K562 (cell line): ENCODE results near the gene WDR90. TPM values are rescaled to one million over a fixed set of nuclear protein-coding genes. Genes with fewer than 3 reads are reported as not detected.

ENCODE experiments used
- ARID3A ChIP-seq: IDR thresholded peaks from 2 replicates; pipeline ENCODE4 v1.6.1; 2012; ENCODE audit warnings: low read depth, low read length, improper control_type of control experiment, borderline replicate concordance
- E4F1 ChIP-seq: fragments of 250-450 bp; sonication (Bioruptor Pico); IDR thresholded peaks from 2 replicates; pipeline ENCODE4 v1.5.0; 2021; ENCODE audit warnings: mild to moderate bottlenecking, borderline replicate concordance
- HNRNPUL1 ChIP-seq: fragments of 200-400 bp; formaldehyde crosslinking; IDR thresholded peaks from 2 replicates; pipeline ENCODE4 v1.6.1; 2017; ENCODE audit warnings: low read length
- ID3 ChIP-seq, 2 experiments: fragments of 250-450 bp in 1 of 2; fragments of 450-650 bp in 1 of 2; sonication (Bioruptor Pico) in 1 of 2; IDR thresholded peaks; 2 replicates each; pipeline versions ENCODE4 v1.6.1 to v1.8.0; 2016 to 2021; ENCODE audit warnings: mild to moderate bottlenecking in 2 of 2, moderate library complexity in 2 of 2, missing compliant biosample characterization in 1 of 2, missing genetic modification characterization in 1 of 2
- MCM5 ChIP-seq: fragments of 450-650 bp; IDR thresholded peaks from 2 replicates; pipeline ENCODE4 v1.6.1; 2016; ENCODE audit warnings: low read depth
- MEIS2 ChIP-seq: fragments of 450-650 bp; IDR thresholded peaks from 2 replicates; pipeline ENCODE4 v1.6.1; 2014; ENCODE audit warnings: mild to moderate bottlenecking; ENCODE audit not compliant: partially characterized antibody
- NFIC ChIP-seq: fragments of 450-650 bp; IDR thresholded peaks from 2 replicates; pipeline ENCODE4 v1.6.1; 2017; ENCODE audit warnings: mild to moderate bottlenecking, inconsistent platforms
- NR1H2 ChIP-seq: sonication (generic); formaldehyde crosslinking; IDR thresholded peaks from 2 replicates; pipeline ENCODE4 v1.4.0; 2020; ENCODE audit warnings: mild to moderate bottlenecking, missing genetic modification reagents
- PHTF2 ChIP-seq: fragments of 250-450 bp; sonication (Bioruptor Pico); IDR thresholded peaks from 2 replicates; pipeline ENCODE4 v1.5.0; 2021; ENCODE audit warnings: mild to moderate bottlenecking
- PML ChIP-seq: IDR thresholded peaks from 2 replicates; pipeline ENCODE4 v1.6.1; 2012; ENCODE audit warnings: low read length, inconsistent platforms
- RFX5 ChIP-seq: IDR thresholded peaks from 2 replicates; pipeline ENCODE4 v1.6.1; 2011; ENCODE audit warnings: low read depth, mild to moderate bottlenecking, improper control_type of control experiment, low read length
- ZBTB7A ChIP-seq: IDR thresholded peaks from 2 replicates; pipeline ENCODE4 v1.6.1; 2011; ENCODE audit warnings: low read depth, mild to moderate bottlenecking, low read length, moderate library complexity, borderline replicate concordance; ENCODE audit not compliant: control insufficient read depth
- polyA plus RNA-seq, 8 experiments: library from polyadenylated mRNA; depleted of rRNA in 4 of 8; stranded (reverse) in 5 of 8; unstranded in 3 of 8; fragments of >200 nt; fragmentation: Nextera tagmentation in 2 of 8; fragmentation: Illumina TruSeq in 1 of 8; extraction: Ambion mirVana in 2 of 8; extraction: Trizol in 1 of 8; gene quantifications; 2 replicates each; pipeline versions ENCODE4 v1.2.1 to v1.2.3, GENCODE V29; 2011 to 2014; ENCODE audit warnings: inconsistent platforms in 1 of 8, missing spikeins in 1 of 8
- total RNA-seq, 7 experiments: library from RNA; depleted of rRNA in 6 of 7; stranded (reverse); fragments of >200 nt in 6 of 7; fragmentation: Illumina TruSeq in 2 of 7; extraction: Trizol in 2 of 7; gene quantifications; 2 replicates each; pipeline versions ENCODE4 v1.2.1 to v1.2.3, GENCODE V29; 2011 to 2021; ENCODE audit warnings: low replicate concordance in 1 of 7
- TF ChIP-seq, protein P1 (sequence below): fragments of 450-650 bp; IDR thresholded peaks from 2 replicates; pipeline ENCODE4 v1.7.1; 2018; ENCODE audit warnings: mild to moderate bottlenecking, low read depth; ENCODE audit not compliant: partially characterized antibody
- TF ChIP-seq, protein P2 (sequence below): sonication (generic); formaldehyde crosslinking; IDR thresholded peaks from 2 replicates; pipeline ENCODE4 v1.8.0; 2023; ENCODE audit warnings: mild to moderate bottlenecking, missing genetic modification reagents
- TF ChIP-seq, protein P3 (sequence below): sonication (generic); formaldehyde crosslinking; IDR thresholded peaks from 2 replicates; pipeline ENCODE4 v1.8.1; 2023; ENCODE audit warnings: mild to moderate bottlenecking, missing genetic modification reagents

Gene WDR90
- total and polyA plus RNA-seq, 9 of the 15 experiments (the other 6 are each of a cell fraction or from before 2014, with no cell fraction given): 0.44 to 12.6 (median 3.3) TPM

- TF ChIP-seq ID3 (CRISPR knock-in tag; IDR thresholded peaks at IDR 0.05): no peak
- no peak for TF ChIP-seq ID3 (tag; IDR thresholded peaks at IDR 0.05)
- TF ChIP-seq, protein P1, sequence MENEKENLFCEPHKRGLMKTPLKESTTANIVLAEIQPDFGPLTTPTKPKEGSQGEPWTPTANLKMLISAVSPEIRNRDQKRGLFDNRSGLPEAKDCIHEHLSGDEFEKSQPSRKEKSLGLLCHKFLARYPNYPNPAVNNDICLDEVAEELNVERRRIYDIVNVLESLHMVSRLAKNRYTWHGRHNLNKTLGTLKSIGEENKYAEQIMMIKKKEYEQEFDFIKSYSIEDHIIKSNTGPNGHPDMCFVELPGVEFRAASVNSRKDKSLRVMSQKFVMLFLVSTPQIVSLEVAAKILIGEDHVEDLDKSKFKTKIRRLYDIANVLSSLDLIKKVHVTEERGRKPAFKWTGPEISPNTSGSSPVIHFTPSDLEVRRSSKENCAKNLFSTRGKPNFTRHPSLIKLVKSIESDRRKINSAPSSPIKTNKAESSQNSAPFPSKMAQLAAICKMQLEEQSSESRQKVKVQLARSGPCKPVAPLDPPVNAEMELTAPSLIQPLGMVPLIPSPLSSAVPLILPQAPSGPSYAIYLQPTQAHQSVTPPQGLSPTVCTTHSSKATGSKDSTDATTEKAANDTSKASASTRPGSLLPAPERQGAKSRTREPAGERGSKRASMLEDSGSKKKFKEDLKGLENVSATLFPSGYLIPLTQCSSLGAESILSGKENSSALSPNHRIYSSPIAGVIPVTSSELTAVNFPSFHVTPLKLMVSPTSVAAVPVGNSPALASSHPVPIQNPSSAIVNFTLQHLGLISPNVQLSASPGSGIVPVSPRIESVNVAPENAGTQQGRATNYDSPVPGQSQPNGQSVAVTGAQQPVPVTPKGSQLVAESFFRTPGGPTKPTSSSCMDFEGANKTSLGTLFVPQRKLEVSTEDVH: no peak
- TF ChIP-seq PML: no peak
- no peak for TF ChIP-seq ZBTB7A
- TF ChIP-seq NFIC: peak; percentile 65
- TF ChIP-seq E4F1 (CRISPR knock-in tag): no peak
- TF ChIP-seq, protein P2, sequence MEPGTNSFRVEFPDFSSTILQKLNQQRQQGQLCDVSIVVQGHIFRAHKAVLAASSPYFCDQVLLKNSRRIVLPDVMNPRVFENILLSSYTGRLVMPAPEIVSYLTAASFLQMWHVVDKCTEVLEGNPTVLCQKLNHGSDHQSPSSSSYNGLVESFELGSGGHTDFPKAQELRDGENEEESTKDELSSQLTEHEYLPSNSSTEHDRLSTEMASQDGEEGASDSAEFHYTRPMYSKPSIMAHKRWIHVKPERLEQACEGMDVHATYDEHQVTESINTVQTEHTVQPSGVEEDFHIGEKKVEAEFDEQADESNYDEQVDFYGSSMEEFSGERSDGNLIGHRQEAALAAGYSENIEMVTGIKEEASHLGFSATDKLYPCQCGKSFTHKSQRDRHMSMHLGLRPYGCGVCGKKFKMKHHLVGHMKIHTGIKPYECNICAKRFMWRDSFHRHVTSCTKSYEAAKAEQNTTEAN (CRISPR knock-in tag): no peak
- TF ChIP-seq MCM5: no peak
- no peak for TF ChIP-seq NR1H2 (CRISPR knock-in tag)
- TF ChIP-seq ARID3A: no peak
- TF ChIP-seq, protein P3, sequence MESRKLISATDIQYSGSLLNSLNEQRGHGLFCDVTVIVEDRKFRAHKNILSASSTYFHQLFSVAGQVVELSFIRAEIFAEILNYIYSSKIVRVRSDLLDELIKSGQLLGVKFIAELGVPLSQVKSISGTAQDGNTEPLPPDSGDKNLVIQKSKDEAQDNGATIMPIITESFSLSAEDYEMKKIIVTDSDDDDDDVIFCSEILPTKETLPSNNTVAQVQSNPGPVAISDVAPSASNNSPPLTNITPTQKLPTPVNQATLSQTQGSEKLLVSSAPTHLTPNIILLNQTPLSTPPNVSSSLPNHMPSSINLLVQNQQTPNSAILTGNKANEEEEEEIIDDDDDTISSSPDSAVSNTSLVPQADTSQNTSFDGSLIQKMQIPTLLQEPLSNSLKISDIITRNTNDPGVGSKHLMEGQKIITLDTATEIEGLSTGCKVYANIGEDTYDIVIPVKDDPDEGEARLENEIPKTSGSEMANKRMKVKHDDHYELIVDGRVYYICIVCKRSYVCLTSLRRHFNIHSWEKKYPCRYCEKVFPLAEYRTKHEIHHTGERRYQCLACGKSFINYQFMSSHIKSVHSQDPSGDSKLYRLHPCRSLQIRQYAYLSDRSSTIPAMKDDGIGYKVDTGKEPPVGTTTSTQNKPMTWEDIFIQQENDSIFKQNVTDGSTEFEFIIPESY (CRISPR knock-in tag): no peak
- no peak for TF ChIP-seq MEIS2
- TF ChIP-seq HNRNPUL1: no peak
- TF ChIP-seq PHTF2 (CRISPR knock-in tag): no peak
- no peak for TF ChIP-seq RFX5
These were observed 36.8 kb downstream of the WDR90 start (continued) for GRCh38 chr16:685967-686366.
